ENCODE measurements around the gene LHCGR.

The LHCGR gene

DNA sequence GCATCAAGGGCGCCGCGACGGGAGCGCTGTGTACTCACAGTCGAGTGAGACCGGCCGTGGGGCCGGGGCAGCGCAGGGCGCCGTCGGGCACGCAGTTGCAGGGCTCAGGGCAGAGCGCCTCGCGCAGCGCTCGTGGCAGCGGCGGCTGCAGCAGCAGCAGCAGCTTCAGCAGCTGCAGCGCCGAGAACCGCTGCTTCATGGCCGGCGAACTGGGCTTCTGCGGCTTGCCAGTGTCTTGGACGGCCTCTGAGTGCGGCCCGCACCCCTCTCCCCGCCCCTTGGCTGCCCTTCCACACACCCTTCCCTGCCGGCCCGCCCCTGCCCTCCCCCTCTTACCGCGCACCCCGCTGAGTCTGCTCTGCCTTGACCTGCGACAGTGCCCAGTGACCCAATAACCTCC lies at the start of gene LHCGR:
TSS of gene LHCGR (minus strand) at position 252 of the 400 bp plus-strand sequence. CDS start at position 199, 53 bp downstream.
- no peak for DNase-seq (ENCODE audit: low read depth in 1 of 2, low spot score in 1 of 2)

DNA sequence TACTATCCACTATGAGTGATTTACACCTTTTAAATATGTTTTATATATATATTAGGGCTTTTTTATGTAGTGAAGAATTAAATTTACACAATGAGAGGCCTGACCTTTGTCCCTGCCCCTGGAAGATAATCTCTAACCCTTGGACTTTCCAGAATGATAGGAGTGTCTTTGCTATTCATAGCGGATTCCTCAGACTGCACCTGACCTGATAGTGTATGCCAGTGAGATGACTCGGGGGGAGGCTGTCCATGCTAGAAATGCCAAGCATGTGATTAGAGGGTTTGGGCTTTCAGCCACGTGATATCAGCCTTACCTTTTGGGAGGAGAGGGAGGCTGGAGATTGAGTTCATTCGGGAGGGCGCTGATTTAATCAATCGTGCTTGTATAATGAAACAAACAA lies 44.1 kb upstream of the LHCGR start:
- DNase-seq (ENCODE audit: low read depth in 1 of 2, low spot score in 1 of 2): no peak

GRCh38 chr2:48795065-48795464 lies 39.5 kb upstream of the LHCGR start:
- DNase-seq (ENCODE audit: low read depth in 1 of 2, low spot score in 1 of 2): no peak

DNA sequence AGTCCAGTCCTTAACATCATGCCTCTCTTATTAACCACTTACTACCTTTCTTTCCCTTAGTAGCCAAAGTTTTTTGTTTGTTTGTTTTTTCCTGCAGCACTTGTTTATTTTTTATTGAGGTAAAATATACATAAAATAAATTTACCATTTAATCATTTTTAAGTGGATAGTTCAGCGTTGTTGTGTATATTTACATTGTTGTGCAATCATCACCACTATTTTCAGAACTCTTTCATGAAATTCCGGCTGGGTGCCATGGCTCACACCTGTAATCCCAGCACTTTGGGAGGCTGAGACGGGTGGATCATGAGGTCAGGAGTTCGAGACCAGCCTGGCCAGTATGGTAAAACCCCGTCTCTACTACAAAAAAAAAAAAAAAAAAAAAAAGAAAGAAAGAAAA lies 38.1 kb upstream of the LHCGR start:
- DNase-seq (ENCODE audit: low read depth in 1 of 2, low spot score in 1 of 2): no peak

- no peak for DNase-seq (ENCODE audit: low read depth in 1 of 2, low spot score in 1 of 2)
Measured at GRCh38 chr2:48792030-48792429, 36.5 kb upstream of the LHCGR start.

- DNase-seq (ENCODE audit: low read depth in 1 of 2, low spot score in 1 of 2): no peak
Measured at GRCh38 chr2:48790407-48791170, 35.1 kb upstream of the LHCGR start.

DNA sequence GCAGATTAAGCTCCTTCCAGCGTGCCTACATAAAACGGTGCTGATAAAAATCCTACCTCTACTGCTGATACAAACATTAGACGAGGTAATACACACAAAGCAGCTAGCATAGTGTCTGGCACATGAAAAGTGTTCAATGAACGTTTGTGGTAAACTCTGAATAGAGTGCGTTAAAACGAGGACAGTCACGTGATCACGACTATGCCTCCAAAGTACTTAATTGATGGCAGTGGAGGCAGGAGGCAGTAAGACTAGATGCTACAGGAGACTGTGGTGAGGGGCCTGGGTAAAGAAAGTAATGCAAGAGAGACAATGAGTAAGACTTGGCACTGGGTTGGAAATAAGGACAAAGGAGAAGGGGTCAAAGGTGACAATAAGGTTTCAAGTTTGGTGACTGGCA lies 32.1 kb upstream of the LHCGR start:
- no peak for DNase-seq (ENCODE audit: low read depth in 1 of 2, low spot score in 1 of 2)

DNA sequence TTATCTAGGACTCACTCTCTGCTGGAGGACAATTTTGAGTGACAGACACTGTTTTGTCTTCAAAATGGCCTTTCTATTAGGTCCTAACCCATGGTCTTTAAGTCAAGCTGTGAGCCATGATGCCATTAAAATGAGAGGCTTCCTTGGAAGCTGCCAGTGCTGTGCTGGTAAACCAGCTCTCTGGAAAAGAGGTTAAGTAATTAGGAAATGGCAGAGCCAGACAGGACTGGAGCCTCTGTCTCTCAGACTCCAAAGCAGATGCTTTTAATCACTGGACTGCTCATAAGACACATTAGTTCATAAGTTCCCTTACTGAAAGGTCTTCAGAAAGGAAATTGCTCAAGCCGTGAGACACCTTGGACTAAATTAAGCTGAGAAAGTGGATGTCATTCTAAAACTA lies 25.8 kb upstream of the LHCGR start:
- DNase-seq (ENCODE audit: low read depth in 1 of 2, low spot score in 1 of 2): no peak

- DNase-seq (ENCODE audit: low read depth in 1 of 2, low spot score in 1 of 2): no peak
Measured at GRCh38 chr2:48779019-48779716, 23.6 kb upstream of the LHCGR start.

- no peak for DNase-seq (ENCODE audit: low read depth in 1 of 2, low spot score in 1 of 2)
Measured at GRCh38 chr2:48774251-48774650, 18.7 kb upstream of the LHCGR start.

DNA sequence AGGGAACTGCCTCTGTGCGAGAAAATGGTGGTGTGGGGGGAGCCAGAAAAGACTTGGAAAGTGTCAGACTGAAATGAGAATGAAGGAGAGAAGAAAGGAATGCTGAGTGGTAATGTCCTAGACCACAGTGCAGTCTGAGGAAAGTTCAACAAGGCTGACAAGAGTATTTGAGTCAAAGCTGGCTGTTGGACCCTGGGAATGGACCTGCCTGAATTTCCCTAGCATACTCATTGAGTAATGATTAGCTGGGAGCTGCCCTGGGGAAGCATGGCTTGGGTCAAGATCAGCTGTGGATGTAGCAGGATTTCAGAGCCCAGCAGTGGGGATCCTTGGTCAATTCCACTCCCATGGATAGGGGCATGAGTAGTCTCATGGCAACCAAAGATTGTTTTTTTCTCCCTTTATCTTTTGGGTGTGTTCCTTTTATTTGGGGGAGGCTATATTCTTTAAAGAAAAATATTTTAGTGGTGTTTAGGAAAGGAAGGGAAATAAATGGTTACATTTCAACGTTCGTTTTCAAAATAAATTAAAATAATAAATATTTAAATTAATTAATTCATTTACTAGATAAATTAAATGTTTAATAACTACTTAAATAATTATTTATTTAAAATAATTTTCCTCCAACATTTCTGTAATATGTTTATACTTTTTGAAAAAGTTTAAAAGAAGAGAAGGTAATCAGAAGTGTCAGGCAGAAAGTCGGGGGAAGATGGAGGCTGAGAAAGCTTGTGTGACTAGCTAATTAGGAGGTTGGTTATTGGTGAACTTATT lies 15.9 kb upstream of the LHCGR start:
- DNase-seq (ENCODE audit: low read depth in 1 of 2, low spot score in 1 of 2): no peak

- DNase-seq (ENCODE audit: low read depth in 1 of 2, low spot score in 1 of 2): no peak
Measured at GRCh38 chr2:48770181-48770580, 14.7 kb upstream of the LHCGR start.

DNA sequence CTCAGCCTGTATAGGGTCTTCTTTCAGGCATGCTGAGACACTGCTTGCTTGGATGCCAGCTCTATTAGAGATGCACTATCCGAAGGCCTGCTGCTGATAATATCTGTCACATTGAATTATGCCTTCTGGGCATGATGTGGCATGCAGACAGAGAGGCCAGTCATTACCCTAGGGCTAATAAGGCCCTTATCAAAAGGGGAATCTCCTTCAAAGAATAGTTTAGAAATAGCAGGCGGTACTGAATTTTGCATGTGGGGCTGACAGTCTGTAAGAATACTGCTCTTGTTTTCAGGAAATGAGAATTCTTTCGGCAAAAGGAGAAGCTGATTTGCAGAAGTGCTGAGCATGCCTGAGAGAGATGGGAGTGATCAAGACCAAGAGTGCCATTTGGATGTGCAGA lies 13.1 kb upstream of the LHCGR start:
- no peak for DNase-seq (ENCODE audit: low read depth in 1 of 2, low spot score in 1 of 2)

- DNase-seq (ENCODE audit: low read depth in 1 of 2, low spot score in 1 of 2): no peak
Measured at GRCh38 chr2:48767330-48767729, 11.8 kb upstream of the LHCGR start.

GRCh38 chr2:48760826-48761225 lies 5.3 kb upstream of the LHCGR start:
- no peak for DNase-seq (ENCODE audit: low read depth in 1 of 2, low spot score in 1 of 2)

- no peak for DNase-seq (ENCODE audit: low read depth in 1 of 2, low spot score in 1 of 2)
Measured at GRCh38 chr2:48759682-48760081, 4.2 kb upstream of the LHCGR start.

DNA sequence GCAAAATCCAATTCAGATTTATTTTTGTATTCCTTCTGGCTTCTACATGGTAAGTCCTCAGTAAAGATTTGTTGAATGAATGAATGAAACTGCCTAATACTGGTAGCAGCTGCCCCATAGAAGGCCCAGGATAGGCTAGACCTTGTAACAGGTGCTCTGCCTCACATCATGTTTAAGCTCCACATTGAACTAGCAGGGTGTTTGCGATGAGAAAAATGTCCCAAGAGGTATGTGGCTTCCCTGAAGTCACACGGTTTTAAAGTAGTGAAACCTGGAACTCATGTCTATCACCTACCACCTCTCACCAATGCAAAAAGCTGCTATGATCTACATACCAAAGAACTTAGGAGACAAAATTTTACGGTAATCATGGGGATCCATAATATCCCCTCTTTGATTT lies 765 bp upstream of the LHCGR start:
- no peak for DNase-seq (ENCODE audit: low read depth in 1 of 2, low spot score in 1 of 2)

DNA sequence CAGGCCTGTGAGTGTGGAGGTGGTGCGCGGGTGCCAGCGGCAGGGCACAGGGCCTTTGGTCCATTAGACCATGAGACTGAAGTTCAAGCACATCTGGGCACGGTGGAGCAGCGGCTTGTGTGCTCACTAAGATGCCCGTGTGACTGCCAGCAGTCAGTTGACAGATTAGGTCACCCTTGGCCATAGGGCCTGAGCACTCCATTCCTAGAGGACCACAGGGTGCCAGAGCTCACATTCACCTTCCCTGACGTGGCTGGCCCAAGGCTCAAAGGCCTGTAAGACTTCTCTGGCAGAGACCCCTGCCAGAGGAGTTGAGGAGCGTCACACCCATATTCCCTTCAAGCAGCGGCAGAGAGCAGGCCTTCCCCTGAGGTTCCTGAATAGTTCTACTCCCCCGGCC lies 650 bp downstream of the LHCGR start:
- DNase-seq (ENCODE audit: low read depth in 1 of 2, low spot score in 1 of 2): no peak

- DNase-seq (ENCODE audit: low read depth in 1 of 2, low spot score in 1 of 2): no peak
Measured at GRCh38 chr2:48753228-48753627, 2.3 kb downstream of the LHCGR start.

DNA sequence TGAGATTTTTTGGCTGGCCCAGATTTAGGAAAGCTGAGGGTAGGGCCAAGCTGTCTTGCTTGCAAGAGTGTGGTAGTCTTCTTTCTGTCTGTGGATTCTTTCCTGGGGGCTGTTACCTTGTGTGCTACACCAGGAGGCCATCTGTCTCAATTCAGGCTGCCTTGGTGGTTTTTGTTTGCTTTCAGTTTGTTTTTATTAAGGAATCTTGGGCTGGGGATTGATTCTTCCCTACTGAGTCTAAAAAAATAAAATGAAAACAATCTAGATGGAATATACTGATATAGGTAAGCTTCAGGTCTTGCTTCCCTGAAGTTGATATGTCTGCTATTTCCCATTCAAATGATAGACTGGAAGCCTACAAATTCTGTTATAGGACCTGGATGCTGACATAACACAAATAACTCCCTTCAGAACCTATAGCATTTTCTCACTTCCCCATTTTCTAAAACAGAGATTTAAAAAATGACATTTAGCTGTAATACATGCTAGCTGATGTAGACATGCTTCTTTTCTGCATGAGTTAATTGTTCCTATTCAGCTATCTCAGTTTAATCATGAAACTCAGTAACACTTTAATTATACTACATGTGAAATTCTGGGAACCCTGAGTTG lies 5.3 kb downstream of the LHCGR start:
- no peak for DNase-seq (ENCODE audit: low read depth in 1 of 2, low spot score in 1 of 2)

DNA sequence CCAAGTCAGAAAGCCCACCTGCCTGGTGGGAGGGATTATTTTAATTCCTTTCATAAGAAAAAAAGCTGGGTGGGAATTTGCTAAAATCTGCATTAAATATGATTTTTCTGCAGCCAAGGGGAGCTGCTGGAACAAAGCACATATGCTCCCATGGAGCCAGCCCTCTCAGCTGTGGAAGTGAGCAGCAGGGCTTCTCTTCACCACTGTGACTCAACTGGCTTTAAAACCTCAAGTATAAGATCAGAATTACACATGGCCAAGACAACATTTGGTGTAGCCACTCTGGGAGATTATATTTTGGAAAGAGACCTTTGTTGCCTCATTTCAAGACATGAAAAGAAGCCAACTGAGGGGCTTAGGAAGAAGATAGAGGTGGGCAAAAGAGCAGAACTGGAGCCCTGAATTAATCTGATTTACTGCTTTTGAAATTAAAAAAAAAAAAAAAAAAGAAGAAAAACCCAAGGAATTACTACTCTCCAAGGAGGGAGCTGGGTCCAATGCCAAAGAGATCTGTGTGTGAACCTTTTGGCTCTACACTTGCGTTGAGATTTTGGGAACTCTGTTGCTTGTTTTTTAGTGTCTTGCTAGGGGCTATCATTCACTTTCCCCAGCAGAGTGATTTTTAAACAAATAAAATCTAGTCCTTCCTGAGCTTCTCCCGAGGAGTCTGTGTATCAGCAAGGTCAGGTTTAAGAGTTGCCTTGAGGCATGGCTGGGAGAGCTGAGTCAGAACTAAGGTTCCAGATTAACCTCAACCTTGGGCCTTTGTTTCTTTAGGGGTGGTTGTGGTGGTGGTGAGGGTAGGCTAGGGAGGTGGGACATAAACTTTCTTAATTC lies 6.0 kb downstream of the LHCGR start:
- no peak for DNase-seq (ENCODE audit: low read depth in 1 of 2, low spot score in 1 of 2)
